Vagina (tissue), 2 donors: ENCODE results near the gene BCL7C. TPM values are rescaled to one million over a fixed set of nuclear protein-coding genes. Genes with fewer than 3 reads are reported as not detected.

Experiments
- DNase-seq, 2 donors: peaks; one replicate each; pipeline ENCODE4 v3.0.0-alpha.2; 2017; ENCODE audit errors: extremely low spot score in 2 of 2
- H3K27ac ChIP-seq: fragments of 200-600 bp; sonication (generic); one replicate; pipeline ENCODE4 v1.5.1; 2019
- H3K27me3 ChIP-seq: fragments of 200-600 bp; sonication (generic); one replicate; pipeline ENCODE4 v1.5.1; 2019
- H3K36me3 ChIP-seq, 2 donors: fragments of 200-600 bp; sonication (generic); one replicate each; pipeline ENCODE4 v1.5.1; 2017 to 2019
- H3K4me1 ChIP-seq: fragments of 200-600 bp; sonication (generic); one replicate; pipeline ENCODE4 v1.5.1; 2019
- H3K4me3 ChIP-seq, 2 donors: fragments of 200-600 bp; sonication (generic); 1 replicate in 1 of 2; 2 replicates in 1 of 2; pipeline ENCODE4 v1.5.1; 2016 to 2019
- H3K9me3 ChIP-seq: fragments of 200-600 bp; sonication (generic); one replicate; pipeline ENCODE4 v1.5.1; 2019
- CTCF ChIP-seq, 3 experiments: fragments of 450-650 bp in 2 of 3; fragments of 200-600 bp in 1 of 3; sonication (generic) in 1 of 3; IDR thresholded peaks; one replicate each; pipeline ENCODE4 v1.5.1; 2017 to 2019; ENCODE audit warnings: antibody characterized with exemption in 3 of 3, mild to moderate bottlenecking in 2 of 3, moderate library complexity in 2 of 3
- POLR2A ChIP-seq, 2 donors: fragments of 450-650 bp; IDR thresholded peaks; one replicate each; pipeline ENCODE4 v1.6.1; 2017; ENCODE audit warnings: antibody characterized with exemption in 2 of 2, mild to moderate bottlenecking in 2 of 2, moderate library complexity in 2 of 2
- POLR2AphosphoS5 ChIP-seq, 2 donors: sonication (generic); formaldehyde crosslinking; IDR thresholded peaks; one replicate each; pipeline ENCODE4 v1.9.0; 2017; ENCODE audit warnings: antibody characterized with exemption in 2 of 2, mild to moderate bottlenecking in 2 of 2, low read depth in 1 of 2; ENCODE audit not compliant: insufficient read depth in 1 of 2
- intact Hi-C: fragments of 100-400 bp; cut with DNase I; formaldehyde crosslinking; loops from one replicate; pipeline ENCODE4 v1.15.1; 2023
- total RNA-seq: library from RNA; depleted of rRNA; stranded (reverse); fragments of >200 nt; gene quantifications from one replicate; pipeline ENCODE4 v1.2.3, GENCODE V29; 2016

BCL7C gene
- total RNA-seq, 1 donor from 2014 or later: 38.1 TPM

- TF ChIP-seq CTCF (IDR thresholded peaks at IDR 0.05): no peak
- no peak for TF ChIP-seq POLR2AphosphoS5 (IDR thresholded peaks at IDR 0.05; ENCODE audit: insufficient read depth in 1 of 2, low read depth in 1 of 2)
- no peak for TF ChIP-seq POLR2A (IDR thresholded peaks at IDR 0.05)
- no peaks in the 10 kb centered on the region for H3K27me3 ChIP-seq
- no peak for DNase-seq
- peaks cover 38% of the 10 kb centered on the region for H3K4me1 ChIP-seq
- no peaks in the 10 kb centered on the region for H3K9me3 ChIP-seq
- H3K36me3 ChIP-seq: peaks cover 0 to 2% of the 10 kb centered on the region in 2 donors
- peak overlapping the region; percentile 98 for H3K27ac ChIP-seq
- peak overlapping the region; percentile 82 to 92 for H3K4me3 ChIP-seq
- intact Hi-C loops: loop anchor here (5.0 kb wide), 1 partner anchor 83 kb away; no protein-coding TSS in a partner anchor
Observed at GRCh38 chr16:30924913-30925631, 31.2 kb upstream of the BCL7C start.

GRCh38 chr16:30924076-30924912 lies 30.4 kb upstream of the BCL7C start:
- Histone ChIP-seq H3K9me3 (no peaks in the 10 kb centered on the region), H3K4me1 (peaks cover 38% of the 10 kb centered on the region), H3K36me3 (no peaks in the 10 kb centered on the region), H3K27ac (peak overlapping the region; percentile 98), H3K27me3 (no peaks in the 10 kb centered on the region), H3K4me3 (peak overlapping the region; percentile 82 to 92)
- no peak for DNase-seq
- intact Hi-C loops: loop anchor here (5.0 kb wide), 1 partner anchor 82 kb away; no protein-coding TSS in a partner anchor
- no peak for TF ChIP-seq POLR2AphosphoS5 (IDR thresholded peaks at IDR 0.05; ENCODE audit: insufficient read depth in 1 of 2, low read depth in 1 of 2)
- no peak for TF ChIP-seq CTCF (IDR thresholded peaks at IDR 0.05)
- TF ChIP-seq POLR2A (IDR thresholded peaks at IDR 0.05): no peak

GRCh38 chr16:30923554-30924075 lies 29.7 kb upstream of the BCL7C start, which contains the start of gene FBXL19:
TSS of gene FBXL19 (plus strand) at chr16:30923572. CDS start at chr16:30925755, 2,183 bp downstream.
- Histone ChIP-seq H3K9me3 (no peaks in the 10 kb centered on the region), H3K27ac (peak within 1 kb of the TSS; percentile 98), H3K4me1 (peaks cover 38% of the 10 kb centered on the region), H3K27me3 (no peaks in the 10 kb centered on the region), H3K36me3 (no peaks in the 10 kb centered on the region), H3K4me3 (peak within 1 kb of the TSS; percentile 82 to 92)
- TF ChIP-seq POLR2AphosphoS5 (IDR thresholded peaks at IDR 0.05; ENCODE audit: insufficient read depth in 1 of 2, low read depth in 1 of 2) (no peak), POLR2A (IDR thresholded peaks at IDR 0.05) (peak in 1 of 2 donors; percentile 31), CTCF (IDR thresholded peaks at IDR 0.05) (no peak)
- DNase-seq: no peak
- intact Hi-C loops: loop anchor here (5.0 kb wide), 1 partner anchor 81 kb away; no protein-coding TSS in a partner anchor

- TF ChIP-seq POLR2AphosphoS5 (IDR thresholded peaks at IDR 0.05; ENCODE audit: insufficient read depth in 1 of 2, low read depth in 1 of 2) (peak; percentile 78 to 86), POLR2A (IDR thresholded peaks at IDR 0.05) (no peak)
- H3K9me3 ChIP-seq: no peaks in the 10 kb centered on the region
- peak overlapping the region; percentile 98 for H3K27ac ChIP-seq
- no peaks in the 10 kb centered on the region for H3K27me3 ChIP-seq
- H3K4me3 ChIP-seq: peak overlapping the region; percentile 82 to 92
- H3K36me3 ChIP-seq: no peaks in the 10 kb centered on the region
- peaks cover 38% of the 10 kb centered on the region for H3K4me1 ChIP-seq
- DNase-seq: peak; percentile 100
- intact Hi-C loops: loop anchor here (5.0 kb wide), 1 partner anchor 81 kb away; no protein-coding TSS in a partner anchor
Observed at GRCh38 chr16:30922960-30923535, 29.2 kb upstream of the BCL7C start.
